PC-3 (cell line): ENCODE results near the gene BRPF1.

Experiments used
- CTCF ChIP-seq: fragments of 300-600 bp; sonication (generic); conservative IDR thresholded peaks from 2 replicates; pipeline ENCODE4 v1.5.1; 2017; ENCODE audit warnings: antibody characterized with exemption, low read depth, mild to moderate bottlenecking, low read length
- EZH2 ChIP-seq: fragments of 300-600 bp; sonication (generic); IDR thresholded peaks from one replicate; pipeline ENCODE4 v1.6.1; 2017; ENCODE audit warnings: antibody characterized with exemption, mild to moderate bottlenecking, low read length; ENCODE audit not compliant: unreplicated experiment
- EZH2phosphoT487 ChIP-seq: fragments of 300-600 bp; sonication (generic); IDR thresholded peaks from 2 replicates; pipeline ENCODE4 v1.6.1; 2018; ENCODE audit warnings: mild to moderate bottlenecking, antibody characterized with exemption, low read length, borderline replicate concordance

DNA sequence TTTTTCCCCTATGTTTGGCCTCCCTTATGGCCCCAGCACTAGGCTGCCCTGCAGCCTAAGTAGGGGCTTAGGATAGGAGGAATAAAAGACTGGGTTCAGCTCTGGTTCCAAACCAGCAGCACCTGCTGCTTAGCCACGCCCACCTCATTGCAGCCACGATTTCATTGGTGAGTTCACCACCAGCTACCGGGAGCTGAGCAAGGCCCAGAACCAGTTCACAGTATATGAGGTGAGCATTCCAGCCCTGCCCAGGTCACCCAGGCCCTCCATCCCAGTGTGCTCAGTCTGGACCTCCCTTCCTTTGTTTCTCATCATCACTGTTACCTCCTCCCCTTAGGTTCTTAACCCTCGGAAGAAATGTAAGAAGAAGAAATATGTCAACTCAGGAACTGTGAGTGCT lies 16.4 kb upstream of the BRPF1 start:
- TF ChIP-seq CTCF (no peak), EZH2 (no peak), EZH2phosphoT487 (no peak)
